K562 (cell line): Measurements from ENCODE around the gene NUP188. TPM values are rescaled to one million over a fixed set of nuclear protein-coding genes. Genes with fewer than 3 reads are reported as not detected.

Experiments
- FOXK1 ChIP-seq: sonication (generic); formaldehyde crosslinking; IDR thresholded peaks from 2 replicates; pipeline ENCODE4 v1.8.0; 2022; ENCODE audit warnings: missing genetic modification reagents, mild to moderate bottlenecking, borderline replicate concordance
- RREB1 ChIP-seq: fragments of 250-450 bp; sonication (Bioruptor Pico); IDR thresholded peaks from 2 replicates; pipeline ENCODE4 v1.4.0; 2020
- SREBF2 ChIP-seq: sonication (generic); formaldehyde crosslinking; IDR thresholded peaks from 2 replicates; pipeline ENCODE4 v1.4.0; 2020; ENCODE audit warnings: mild to moderate bottlenecking, missing genetic modification reagents
- TBL1XR1 ChIP-seq, 2 experiments: IDR thresholded peaks; 2 replicates each; pipeline ENCODE4 v1.6.1; 2012; ENCODE audit warnings: improper control_type of control experiment in 2 of 2, low read length in 2 of 2, mild to moderate bottlenecking in 1 of 2
- ZNF146 ChIP-seq: IDR thresholded peaks from one replicate; pipeline ENCODE4 v1.6.1; 2018; ENCODE audit warnings: missing compliant biosample characterization; ENCODE audit not compliant: unreplicated experiment
- polyA plus RNA-seq, 8 experiments: library from polyadenylated mRNA; depleted of rRNA in 4 of 8; stranded (reverse) in 5 of 8; unstranded in 3 of 8; fragments of >200 nt; fragmentation: Nextera tagmentation in 2 of 8; fragmentation: Illumina TruSeq in 1 of 8; extraction: Ambion mirVana in 2 of 8; extraction: Trizol in 1 of 8; gene quantifications; 2 replicates each; pipeline versions ENCODE4 v1.2.1 to v1.2.3, GENCODE V29; 2011 to 2014; ENCODE audit warnings: inconsistent platforms in 1 of 8, missing spikeins in 1 of 8
- total RNA-seq, 7 experiments: library from RNA; depleted of rRNA in 6 of 7; stranded (reverse); fragments of >200 nt in 6 of 7; fragmentation: Illumina TruSeq in 2 of 7; extraction: Trizol in 2 of 7; gene quantifications; 2 replicates each; pipeline versions ENCODE4 v1.2.1 to v1.2.3, GENCODE V29; 2011 to 2021; ENCODE audit warnings: low replicate concordance in 1 of 7
- TF ChIP-seq, protein P1 (sequence below): fragments of 250-450 bp; sonication (Bioruptor Pico); IDR thresholded peaks from 2 replicates; pipeline ENCODE4 v1.8.0; 2021; ENCODE audit warnings: moderate library complexity, mild to moderate bottlenecking, inconsistent platforms

The NUP188 gene
- total and polyA plus RNA-seq, 9 of the 15 experiments (the other 6 are each of a cell fraction or from before 2014, with no cell fraction given) = 11.7 to 135 (median 70.6) TPM

DNA sequence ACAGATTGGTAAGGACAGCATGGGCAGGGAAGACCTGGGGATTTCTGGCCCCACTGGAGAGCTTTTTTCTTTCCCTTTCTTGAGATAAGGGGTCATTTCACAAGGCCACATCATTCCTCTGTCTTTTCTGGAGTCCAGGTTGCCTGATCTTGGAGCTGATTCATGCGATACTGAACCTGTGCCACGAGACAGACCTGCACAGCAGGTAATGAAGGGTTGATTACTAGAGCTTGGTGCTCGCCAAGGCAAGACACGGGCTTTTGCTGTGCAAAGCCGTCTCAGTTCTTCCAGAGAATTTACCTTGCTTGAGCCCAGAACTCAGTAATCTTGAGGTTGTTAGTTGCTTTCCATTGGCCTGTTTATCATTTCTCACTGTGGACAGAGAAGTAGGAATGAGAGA is 39.2 kb downstream of the NUP188 start (continued):
- TF ChIP-seq, protein P1, sequence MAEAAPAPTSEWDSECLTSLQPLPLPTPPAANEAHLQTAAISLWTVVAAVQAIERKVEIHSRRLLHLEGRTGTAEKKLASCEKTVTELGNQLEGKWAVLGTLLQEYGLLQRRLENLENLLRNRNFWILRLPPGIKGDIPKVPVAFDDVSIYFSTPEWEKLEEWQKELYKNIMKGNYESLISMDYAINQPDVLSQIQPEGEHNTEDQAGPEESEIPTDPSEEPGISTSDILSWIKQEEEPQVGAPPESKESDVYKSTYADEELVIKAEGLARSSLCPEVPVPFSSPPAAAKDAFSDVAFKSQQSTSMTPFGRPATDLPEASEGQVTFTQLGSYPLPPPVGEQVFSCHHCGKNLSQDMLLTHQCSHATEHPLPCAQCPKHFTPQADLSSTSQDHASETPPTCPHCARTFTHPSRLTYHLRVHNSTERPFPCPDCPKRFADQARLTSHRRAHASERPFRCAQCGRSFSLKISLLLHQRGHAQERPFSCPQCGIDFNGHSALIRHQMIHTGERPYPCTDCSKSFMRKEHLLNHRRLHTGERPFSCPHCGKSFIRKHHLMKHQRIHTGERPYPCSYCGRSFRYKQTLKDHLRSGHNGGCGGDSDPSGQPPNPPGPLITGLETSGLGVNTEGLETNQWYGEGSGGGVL = no peak
- TF ChIP-seq RREB1 (CRISPR knock-in tag) (no peak), SREBF2 (CRISPR knock-in tag) (no peak), TBL1XR1 (IDR thresholded peaks at IDR 0.05; ENCODE audit: low read length in 2 of 2) (no peak), FOXK1 (CRISPR knock-in tag) (no peak), ZNF146 (CRISPR knock-in tag) (no peak)
- TF ChIP-seq, all 486 proteins: peak for 0
